Loucy (cell line): Measurements from ENCODE around the gene CTDSPL.

Experiments
- H2AFZ ChIP-seq: fragments of 200-600 bp; sonication (generic); 2 replicates; pipeline ENCODE4 v1.6.0; 2016; ENCODE audit warnings: antibody characterized with exemption, mild to moderate bottlenecking, low read length, moderate library complexity
- H3F3A ChIP-seq: fragments of 200-600 bp; 2 replicates; pipeline ENCODE4 v1.6.0; 2016; ENCODE audit warnings: antibody characterized with exemption, low read depth, mild to moderate bottlenecking
- H3K27me3 ChIP-seq: fragments of 200-600 bp; sonication (generic); 2 replicates; pipeline ENCODE4 v1.6.1; 2014; ENCODE audit warnings: low read length, mild to moderate bottlenecking; ENCODE audit not compliant: insufficient read depth, poor library complexity, severe bottlenecking
- H3K36me3 ChIP-seq: fragments of 200-600 bp; sonication (generic); 2 replicates; pipeline ENCODE4 v1.6.1; 2016; ENCODE audit warnings: low read length; ENCODE audit not compliant: insufficient read depth
- H3K4me1 ChIP-seq: fragments of 200-600 bp; sonication (generic); 2 replicates; pipeline ENCODE4 v1.5.1; 2014; ENCODE audit warnings: low read length, mild to moderate bottlenecking; ENCODE audit not compliant: insufficient read depth, poor library complexity, severe bottlenecking
- H3K4me2 ChIP-seq: fragments of 200-600 bp; sonication (generic); 2 replicates; pipeline ENCODE4 v1.6.0; 2014; ENCODE audit warnings: antibody characterized with exemption, low read length, low read depth, mild to moderate bottlenecking; ENCODE audit not compliant: poor library complexity, severe bottlenecking
- H3K4me3 ChIP-seq: fragments of 200-600 bp; sonication (generic); 2 replicates; pipeline ENCODE4 v1.5.1; 2014; ENCODE audit warnings: low read length, mild to moderate bottlenecking, mixed read lengths; ENCODE audit not compliant: poor library complexity, severe bottlenecking
- H3K79me2 ChIP-seq: fragments of 200-600 bp; sonication (generic); 2 replicates; pipeline ENCODE4 v1.6.1; 2014; ENCODE audit warnings: low read length; ENCODE audit not compliant: insufficient read depth
- H3K9ac ChIP-seq: fragments of 200-600 bp; sonication (generic); 2 replicates; pipeline ENCODE4 v1.6.0; 2014; ENCODE audit warnings: mild to moderate bottlenecking, low read depth, low read length, moderate library complexity; ENCODE audit not compliant: poor library complexity, severe bottlenecking
- H3K9me2 ChIP-seq: fragments of 200-600 bp; sonication (generic); replicated peaks from 2 replicates; pipeline ENCODE4 v1.6.1; 2016; ENCODE audit warnings: low read depth, low read length, mixed read lengths
- H3K9me3 ChIP-seq: fragments of 200-600 bp; sonication (generic); 2 replicates; pipeline ENCODE4 v1.6.1; 2014; ENCODE audit warnings: mild to moderate bottlenecking, antibody characterized with exemption, low read length, low read depth; ENCODE audit not compliant: insufficient read depth
- H4K20me1 ChIP-seq: fragments of 200-600 bp; sonication (generic); 2 replicates; pipeline ENCODE4 v1.6.0; 2014; ENCODE audit warnings: antibody characterized with exemption, low read length, mild to moderate bottlenecking; ENCODE audit not compliant: insufficient read depth, poor library complexity, severe bottlenecking
- CTCF ChIP-seq: fragments of 200-600 bp; sonication (generic); conservative IDR thresholded peaks from 2 replicates; pipeline ENCODE4 v1.5.1; 2014; ENCODE audit warnings: mild to moderate bottlenecking, antibody characterized with exemption, low read length
- EZH2phosphoT487 ChIP-seq: fragments of 200-600 bp; IDR thresholded peaks from 2 replicates; pipeline ENCODE4 v1.6.1; 2018; ENCODE audit warnings: antibody characterized with exemption, mild to moderate bottlenecking, moderate library complexity, borderline replicate concordance

Gene CTDSPL

GRCh38 chr3:37852097-37852496 is 9.6 kb upstream of the CTDSPL start:
- H3K4me3 ChIP-seq: no peak overlapping the region
- H3K9me3 ChIP-seq: no peaks in the 10 kb centered on the region
- no peaks in the 10 kb centered on the region for H3K79me2 ChIP-seq
- no peaks in the 10 kb centered on the region for H3K4me1 ChIP-seq
- H3K4me2 ChIP-seq: no peak overlapping the region
- H3K9ac ChIP-seq: no peak overlapping the region
- H3K9me2 ChIP-seq: no peaks in the 10 kb centered on the region
- H3F3A ChIP-seq: no peaks in the 10 kb centered on the region
- H2AFZ ChIP-seq: no peak overlapping the region
- H3K27me3 ChIP-seq: no peaks in the 10 kb centered on the region
- TF ChIP-seq CTCF (no peak), EZH2phosphoT487 (no peak)
- no peaks in the 10 kb centered on the region for H3K36me3 ChIP-seq
- no peaks in the 10 kb centered on the region for H4K20me1 ChIP-seq

GRCh38 chr3:37852771-37853170 is 8.9 kb upstream of the CTDSPL start:
- Histone ChIP-seq H3K9ac (no peak overlapping the region), H3F3A (no peaks in the 10 kb centered on the region), H3K4me2 (no peak overlapping the region), H3K27me3 (no peaks in the 10 kb centered on the region), H3K4me3 (no peak overlapping the region), H3K4me1 (no peaks in the 10 kb centered on the region), H3K36me3 (no peaks in the 10 kb centered on the region), H3K9me3 (no peaks in the 10 kb centered on the region), H4K20me1 (no peaks in the 10 kb centered on the region), H3K79me2 (no peaks in the 10 kb centered on the region), H2AFZ (no peak overlapping the region), H3K9me2 (no peaks in the 10 kb centered on the region)
- TF ChIP-seq EZH2phosphoT487 (no peak), CTCF (no peak)

GRCh38 chr3:37853691-37854413 is 7.8 kb upstream of the CTDSPL start:
- H3K4me1 ChIP-seq: no peaks in the 10 kb centered on the region
- no peak overlapping the region for H3K4me2 ChIP-seq
- no peak overlapping the region for H2AFZ ChIP-seq
- H3F3A ChIP-seq: no peaks in the 10 kb centered on the region
- no peak overlapping the region for H3K9ac ChIP-seq
- no peaks in the 10 kb centered on the region for H3K9me3 ChIP-seq
- no peaks in the 10 kb centered on the region for H3K79me2 ChIP-seq
- H3K9me2 ChIP-seq: no peaks in the 10 kb centered on the region
- no peak overlapping the region for H3K4me3 ChIP-seq
- no peak for TF ChIP-seq EZH2phosphoT487
- TF ChIP-seq CTCF: no peak
- H4K20me1 ChIP-seq: no peaks in the 10 kb centered on the region
- H3K27me3 ChIP-seq: no peaks in the 10 kb centered on the region
- no peaks in the 10 kb centered on the region for H3K36me3 ChIP-seq
